CD4-positive, alpha-beta T cell (primary cell): Measurements from ENCODE around the gene PTPRN2. TPM values are rescaled to one million over a fixed set of nuclear protein-coding genes. Genes with fewer than 3 reads are reported as not detected.

ENCODE experiments used
- ATAC-seq: fragments of 200-7000 bp; cut with Tn5 transposase; one replicate; pipeline ENCODE4 v1.10.0; 2022; ENCODE audit warnings: mild to moderate bottlenecking; ENCODE audit not compliant: poor library complexity
- CTCF ChIA-PET: fragments of 350-600 bp; sonication (Branson Sonifier 250); formaldehyde crosslinking; loops from one replicate; lab custom pipeline; 2021; ENCODE audit warnings: antibody characterized with exemption, inconsistent platforms; lab: Charles Lee
- POLR2A ChIA-PET: fragments of 350-600 bp; sonication (Branson Sonifier 250); formaldehyde crosslinking; loops from one replicate; lab custom pipeline; 2021; ENCODE audit warnings: antibody characterized with exemption, inconsistent platforms; lab: Charles Lee
- DNase-seq, 14 experiments: peaks; one replicate each; pipeline ENCODE4 v3.0.0-alpha.2; 2013 to 2020; ENCODE audit warnings: mixed read lengths in 2 of 14
- H3K27ac ChIP-seq, 2 donors: one replicate each; pipeline versions ENCODE4 v1.5.1 to v1.7.0; 2013; ENCODE audit warnings: low read length in 2 of 2, low read depth in 1 of 2, mild to moderate bottlenecking in 1 of 2
- H3K27me3 ChIP-seq, 2 experiments: 1 replicate in 1 of 2; 2 replicates in 1 of 2; pipeline versions ENCODE4 v1.6.1 to v1.7.0; 2013; ENCODE audit warnings: low read length in 2 of 2, control low read depth in 1 of 2, mild to moderate bottlenecking in 1 of 2, moderate library complexity in 1 of 2; ENCODE audit not compliant: insufficient read depth in 2 of 2, control insufficient read depth in 1 of 2
- H3K36me3 ChIP-seq: one replicate; pipeline ENCODE4 v1.6.1; 2013; ENCODE audit warnings: low read length, control low read depth; ENCODE audit not compliant: insufficient read depth
- H3K4me1 ChIP-seq: one replicate; pipeline ENCODE4 v1.6.1; 2013; ENCODE audit warnings: low read length, control low read depth; ENCODE audit not compliant: insufficient read depth
- H3K4me3 ChIP-seq: one replicate; pipeline ENCODE4 v1.5.1; 2013; ENCODE audit warnings: mild to moderate bottlenecking, low read length, moderate library complexity
- H3K9me3 ChIP-seq, 2 experiments: 1 replicate in 1 of 2; 2 replicates in 1 of 2; pipeline versions ENCODE4 v1.6.1 to v1.7.0; 2013; ENCODE audit warnings: low read length in 2 of 2, mild to moderate bottlenecking in 2 of 2, control low read depth in 1 of 2, moderate library complexity in 1 of 2; ENCODE audit not compliant: control insufficient read depth in 1 of 2, insufficient read depth in 1 of 2
- H3K27ac Mint-ChIP-seq: one replicate; pipeline ENCODE4 v1.8.0; 2020; ENCODE audit warnings: mixed read lengths
- H3K27me3 Mint-ChIP-seq: one replicate; pipeline ENCODE4 v1.8.0; 2021; ENCODE audit warnings: mixed read lengths
- H3K36me3 Mint-ChIP-seq: one replicate; pipeline ENCODE4 v1.8.0; 2021; ENCODE audit warnings: low read depth, mixed read lengths
- H3K4me1 Mint-ChIP-seq: one replicate; pipeline ENCODE4 v1.8.0; 2021; ENCODE audit warnings: low read depth, mixed read lengths
- H3K4me3 Mint-ChIP-seq: one replicate; pipeline ENCODE4 v1.8.0; 2020; ENCODE audit warnings: mild to moderate bottlenecking, mixed read lengths
- H3K9me3 Mint-ChIP-seq: one replicate; pipeline ENCODE4 v1.8.0; 2020; ENCODE audit warnings: mixed read lengths
- intact Hi-C, 2 experiments: fragments of 100-400 bp; cut with DNase I in 1 of 2; cut with micrococcal nuclease in 1 of 2; formaldehyde crosslinking; loops; one replicate each; pipeline versions ENCODE4 v1.15.1 to v1.9.0; 2023 to 2025; cut with DNase I, micrococcal nuclease
- total RNA-seq, 174 experiments: library from RNA in 2 of 174; stranded (reverse) in 2 of 174; gene quantifications; one replicate each; pipeline ENCODE4 v1.2.3 and lab custom pipeline; 2021 to 2026
- TF ChIP-seq, protein P1 (sequence below): fragments of 200-600 bp; IDR thresholded peaks from one replicate; pipeline ENCODE4 v1.8.0; 2022; ENCODE audit warnings: antibody characterized with exemption, mild to moderate bottlenecking

Gene PTPRN2
- total RNA-seq, 2 experiments from 2014 or later: 0.34 to 0.44 TPM

DNA sequence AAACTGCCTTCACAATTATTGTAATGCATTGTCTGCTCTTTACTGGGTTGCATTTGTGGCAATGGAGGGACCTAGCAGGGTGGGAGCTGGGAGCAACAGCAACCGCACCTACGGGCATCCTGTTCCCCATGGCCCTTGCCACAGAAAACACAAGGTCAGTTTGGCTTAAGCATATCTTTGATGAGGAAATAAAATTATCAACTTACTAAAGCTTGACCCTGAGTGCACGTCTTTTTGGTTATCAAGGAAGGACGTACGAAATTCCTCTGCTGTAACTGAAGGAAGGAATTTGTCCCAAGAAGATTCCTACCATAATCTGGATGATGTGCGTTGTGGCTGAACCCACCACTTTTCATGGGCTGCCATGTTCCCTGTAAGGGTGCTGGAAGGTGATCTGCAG lies 19.9 kb upstream of the PTPRN2 start:
- no peaks in the 10 kb centered on the region for H3K36me3 ChIP-seq
- ATAC-seq (no peak), DNase-seq (no peak)
- no peaks in the 10 kb centered on the region for H3K4me1 Mint-ChIP-seq
- H3K36me3 Mint-ChIP-seq: no peaks in the 10 kb centered on the region
- TF ChIP-seq, protein P1, sequence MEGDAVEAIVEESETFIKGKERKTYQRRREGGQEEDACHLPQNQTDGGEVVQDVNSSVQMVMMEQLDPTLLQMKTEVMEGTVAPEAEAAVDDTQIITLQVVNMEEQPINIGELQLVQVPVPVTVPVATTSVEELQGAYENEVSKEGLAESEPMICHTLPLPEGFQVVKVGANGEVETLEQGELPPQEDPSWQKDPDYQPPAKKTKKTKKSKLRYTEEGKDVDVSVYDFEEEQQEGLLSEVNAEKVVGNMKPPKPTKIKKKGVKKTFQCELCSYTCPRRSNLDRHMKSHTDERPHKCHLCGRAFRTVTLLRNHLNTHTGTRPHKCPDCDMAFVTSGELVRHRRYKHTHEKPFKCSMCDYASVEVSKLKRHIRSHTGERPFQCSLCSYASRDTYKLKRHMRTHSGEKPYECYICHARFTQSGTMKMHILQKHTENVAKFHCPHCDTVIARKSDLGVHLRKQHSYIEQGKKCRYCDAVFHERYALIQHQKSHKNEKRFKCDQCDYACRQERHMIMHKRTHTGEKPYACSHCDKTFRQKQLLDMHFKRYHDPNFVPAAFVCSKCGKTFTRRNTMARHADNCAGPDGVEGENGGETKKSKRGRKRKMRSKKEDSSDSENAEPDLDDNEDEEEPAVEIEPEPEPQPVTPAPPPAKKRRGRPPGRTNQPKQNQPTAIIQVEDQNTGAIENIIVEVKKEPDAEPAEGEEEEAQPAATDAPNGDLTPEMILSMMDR: no peak
- H3K4me1 ChIP-seq: no peaks in the 10 kb centered on the region
- no peaks in the 10 kb centered on the region for H3K27me3 ChIP-seq
- H3K9me3 ChIP-seq: peaks cover 0 to 8% of the 10 kb centered on the region in 2 experiments
- H3K4me3 ChIP-seq: no peak overlapping the region
- intact Hi-C loops: no loop called here
- H3K9me3 Mint-ChIP-seq: no peaks in the 10 kb centered on the region
- no peak overlapping the region for H3K27ac Mint-ChIP-seq
- no peaks in the 10 kb centered on the region for H3K27me3 Mint-ChIP-seq
- no peak overlapping the region for H3K27ac ChIP-seq
- H3K4me3 Mint-ChIP-seq: no peak overlapping the region
- POLR2A ChIA-PET: no interaction called here
- CTCF ChIA-PET: interaction anchor here (1.5 kb wide), 1 partner anchor 12 kb away, joined by 5 read pairs; no protein-coding TSS in a partner anchor

DNA sequence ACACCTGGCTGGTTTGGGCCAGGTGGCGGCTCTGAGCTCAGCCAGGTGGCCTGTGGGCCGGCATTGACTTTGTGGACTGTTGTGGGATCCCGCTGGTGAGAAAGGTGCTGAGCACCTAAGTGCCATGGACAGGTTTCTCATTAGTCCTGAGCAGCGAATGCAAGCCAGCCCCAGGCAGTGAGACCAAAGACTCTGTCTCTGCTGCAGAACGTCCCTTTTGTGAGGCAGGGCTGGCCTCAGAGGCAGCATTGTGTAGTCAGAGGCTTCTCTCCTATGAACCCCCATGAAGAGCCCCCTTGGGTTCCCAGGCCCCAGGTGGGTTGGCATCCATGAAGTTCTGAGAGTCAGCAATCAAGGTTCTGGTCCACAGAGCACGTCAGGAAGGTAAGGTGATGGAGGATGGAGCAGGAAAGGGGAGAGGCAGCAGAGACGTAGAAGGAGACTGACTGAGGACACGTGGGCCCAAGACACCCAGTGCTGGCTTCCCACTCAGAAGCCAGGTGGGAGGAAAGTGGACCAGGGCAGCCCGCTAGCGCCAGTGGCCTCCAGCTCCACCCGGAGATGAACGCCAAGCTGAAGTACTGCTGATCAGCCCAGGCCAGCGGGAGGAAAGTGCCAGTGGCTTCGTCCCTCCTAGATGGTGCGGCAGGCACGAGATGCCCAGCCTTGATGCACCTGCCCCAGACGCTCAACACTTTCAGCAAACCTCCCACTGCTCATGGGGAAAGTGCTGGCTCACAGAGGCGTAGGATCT lies 19.2 kb upstream of the PTPRN2 start:
- Mint-ChIP-seq H3K9me3 (no peaks in the 10 kb centered on the region), H3K27me3 (no peaks in the 10 kb centered on the region), H3K36me3 (no peaks in the 10 kb centered on the region), H3K4me3 (no peak overlapping the region), H3K4me1 (no peaks in the 10 kb centered on the region), H3K27ac (no peak overlapping the region)
- no peaks in the 10 kb centered on the region for H3K27me3 ChIP-seq
- ATAC-seq: no peak
- POLR2A ChIA-PET: no interaction called here
- H3K9me3 ChIP-seq: peaks cover 0 to 8% of the 10 kb centered on the region in 2 experiments
- CTCF ChIA-PET: no interaction called here
- intact Hi-C loops: no loop called here
- no peak for DNase-seq
- no peaks in the 10 kb centered on the region for H3K36me3 ChIP-seq
- no peak overlapping the region for H3K4me3 ChIP-seq
- H3K4me1 ChIP-seq: no peaks in the 10 kb centered on the region
- TF ChIP-seq, protein P1: no peak
- H3K27ac ChIP-seq: no peak overlapping the region

DNA sequence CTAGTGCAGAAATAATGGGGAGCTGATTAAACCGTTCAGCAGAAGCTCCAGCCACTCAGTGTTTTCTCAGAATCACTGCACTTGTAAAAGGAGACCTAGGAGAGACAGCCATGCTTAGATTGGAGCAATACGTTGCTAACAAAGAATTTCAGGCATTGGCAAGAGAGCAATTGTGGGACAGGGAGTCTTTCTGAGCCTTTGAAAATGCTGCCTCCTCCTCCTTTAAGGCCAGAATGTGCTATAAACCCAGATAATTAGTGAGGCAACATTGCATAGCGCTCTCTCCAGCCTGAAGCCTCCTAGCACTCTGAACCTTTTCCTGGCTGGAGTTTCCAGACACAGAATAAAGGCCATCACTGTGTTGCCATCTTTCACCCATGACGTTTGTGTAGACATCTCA lies 18.5 kb upstream of the PTPRN2 start:
- no peak overlapping the region for H3K4me3 Mint-ChIP-seq
- POLR2A ChIA-PET: no interaction called here
- CTCF ChIA-PET: no interaction called here
- intact Hi-C loops: no loop called here
- Histone ChIP-seq H3K36me3 (no peaks in the 10 kb centered on the region), H3K9me3 (peaks cover 0 to 8% of the 10 kb centered on the region in 2 experiments), H3K4me3 (no peak overlapping the region), H3K4me1 (no peaks in the 10 kb centered on the region), H3K27me3 (no peaks in the 10 kb centered on the region), H3K27ac (no peak overlapping the region)
- H3K4me1 Mint-ChIP-seq: no peaks in the 10 kb centered on the region
- TF ChIP-seq, protein P1: no peak
- H3K27me3 Mint-ChIP-seq: no peaks in the 10 kb centered on the region
- ATAC-seq (no peak), DNase-seq (no peak)
- H3K9me3 Mint-ChIP-seq: no peaks in the 10 kb centered on the region
- no peaks in the 10 kb centered on the region for H3K36me3 Mint-ChIP-seq
- no peak overlapping the region for H3K27ac Mint-ChIP-seq
